ENCODE measurements around the gene ELOF1.

Gene ELOF1

DNA sequence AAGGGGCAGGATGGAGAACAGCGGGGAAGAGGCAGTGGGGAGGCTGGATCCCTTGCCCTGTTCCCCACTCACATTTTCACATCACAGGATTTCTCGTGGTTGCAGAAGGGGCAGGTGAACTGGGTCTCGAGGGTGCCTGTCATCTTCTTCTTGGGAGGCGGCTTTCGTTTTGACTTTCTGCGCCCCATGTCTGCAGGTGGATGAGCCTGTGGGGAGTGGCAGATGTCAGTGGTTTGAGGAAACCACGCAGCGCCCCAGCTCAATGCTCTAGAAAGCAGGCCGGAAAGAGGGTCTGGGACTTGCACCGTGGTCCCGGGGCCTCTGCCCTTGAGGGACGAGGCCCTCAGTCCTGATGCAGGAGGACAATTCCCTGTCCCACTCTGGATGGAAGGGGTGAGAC, 4.9 kb downstream of the ELOF1 start (continued):
- TF ChIP-seq SP3 (tag by site-specific recombination; IDR thresholded peaks at IDR 0.05), result no peak
- no peak for TF ChIP-seq ZNF791 (tag by site-specific recombination; IDR thresholded peaks at IDR 0.05)
- no peak for TF ChIP-seq ZNF23 (tag by site-specific recombination; IDR thresholded peaks at IDR 0.05; ENCODE audit: borderline replicate concordance)
- TF ChIP-seq ZNF76 (tag by site-specific recombination; IDR thresholded peaks at IDR 0.05; ENCODE audit: borderline replicate concordance, low read depth), result no peak
- TF ChIP-seq ZNF354C (tag by site-specific recombination; IDR thresholded peaks at IDR 0.05; ENCODE audit: borderline replicate concordance, low read depth), result no peak

DNA sequence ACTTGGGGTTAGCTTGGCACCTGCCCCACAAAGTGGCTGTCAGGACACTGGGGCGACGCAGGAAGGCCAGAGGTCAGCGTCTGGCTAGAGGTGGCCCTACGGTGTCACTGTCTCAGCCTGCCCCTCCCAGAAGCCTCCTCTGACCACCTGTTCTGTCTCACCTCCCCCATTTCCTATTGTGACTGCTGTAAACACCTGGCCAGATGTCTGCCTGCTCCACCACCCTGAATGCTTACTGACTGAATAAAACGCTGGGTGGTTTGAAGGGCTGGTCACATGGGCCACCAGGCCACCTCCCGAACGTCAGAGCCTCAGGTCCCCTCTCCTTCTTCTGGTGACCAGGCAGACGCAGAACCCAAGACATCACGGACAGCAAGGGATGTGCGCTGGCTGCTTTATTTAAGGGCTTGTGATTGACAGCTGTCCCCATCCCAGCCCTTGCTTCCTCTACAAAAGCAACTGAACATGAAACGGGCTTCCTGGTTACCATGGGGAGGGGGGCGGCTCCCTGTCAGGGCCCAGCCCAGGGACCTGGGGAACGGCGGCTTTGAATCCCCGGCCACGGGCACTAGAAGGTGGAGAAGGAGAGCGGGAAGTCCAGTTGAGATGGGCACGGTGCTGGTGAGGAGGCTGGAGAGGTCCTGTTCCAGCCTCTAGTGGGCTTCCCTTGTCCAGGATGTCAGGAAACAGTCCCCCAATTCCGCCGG, 6.2 kb downstream of the ELOF1 start:
- H3K4me1 ChIP-seq (ENCODE audit: control insufficient read depth, insufficient read depth, low read length), result no peaks in the 10 kb centered on the region
- TF ChIP-seq SP7 (tag by site-specific recombination; IDR thresholded peaks at IDR 0.05), result no peak
- TF ChIP-seq, protein P1, sequence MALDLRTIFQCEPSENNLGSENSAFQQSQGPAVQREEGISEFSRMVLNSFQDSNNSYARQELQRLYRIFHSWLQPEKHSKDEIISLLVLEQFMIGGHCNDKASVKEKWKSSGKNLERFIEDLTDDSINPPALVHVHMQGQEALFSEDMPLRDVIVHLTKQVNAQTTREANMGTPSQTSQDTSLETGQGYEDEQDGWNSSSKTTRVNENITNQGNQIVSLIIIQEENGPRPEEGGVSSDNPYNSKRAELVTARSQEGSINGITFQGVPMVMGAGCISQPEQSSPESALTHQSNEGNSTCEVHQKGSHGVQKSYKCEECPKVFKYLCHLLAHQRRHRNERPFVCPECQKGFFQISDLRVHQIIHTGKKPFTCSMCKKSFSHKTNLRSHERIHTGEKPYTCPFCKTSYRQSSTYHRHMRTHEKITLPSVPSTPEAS (tag by site-specific recombination; IDR thresholded peaks at IDR 0.05), result no peak
- TF ChIP-seq ZNF501 (tag by site-specific recombination; IDR thresholded peaks at IDR 0.05), result no peak
- TF ChIP-seq ZNF76 (tag by site-specific recombination; IDR thresholded peaks at IDR 0.05; ENCODE audit: borderline replicate concordance, low read depth), result no peak
- TF ChIP-seq SP2 (tag by site-specific recombination; IDR thresholded peaks at IDR 0.05), result peak; percentile 36
- no peak for TF ChIP-seq GFI1B (tag by site-specific recombination; IDR thresholded peaks at IDR 0.05)
- no peaks in the 10 kb centered on the region for H3K9me3 ChIP-seq (ENCODE audit: control insufficient read depth, insufficient read depth, low read depth, low read length)
- CTCF ChIA-PET, result interaction anchor here (0.6 kb wide), 1 partner anchor 470 kb away, joined by 3 read pairs; no protein-coding TSS in a partner anchor
- H3K27ac ChIP-seq (ENCODE audit: extremely low read depth, low read depth, low read length), result no peak overlapping the region
- H3K36me3 ChIP-seq (ENCODE audit: control insufficient read depth in 2 of 2, insufficient read depth in 1 of 2, low read length in 2 of 2), result peaks cover 0 to 46% of the 10 kb centered on the region in 2 experiments; a peak in 2 of 3 replicates
- POLR2A ChIA-PET, result interaction anchor here (1.3 kb wide), 1 partner anchor 17 kb away, joined by 5 read pairs; no protein-coding TSS in a partner anchor
- H3K4me3 ChIP-seq (ENCODE audit: low read depth, low read length), result no peak overlapping the region

- Histone ChIP-seq H3K4me1 (ENCODE audit: control insufficient read depth, insufficient read depth, low read length) (no peaks in the 10 kb centered on the region), H3K36me3 (ENCODE audit: control insufficient read depth in 2 of 2, insufficient read depth in 1 of 2, low read length in 2 of 2) (peaks cover 0 to 43% of the 10 kb centered on the region in 2 experiments; a peak in 2 of 3 replicates), H3K4me3 (ENCODE audit: low read depth, low read length) (no peak overlapping the region), H3K27ac (ENCODE audit: extremely low read depth, low read depth, low read length) (no peak overlapping the region), H3K9me3 (ENCODE audit: control insufficient read depth, insufficient read depth, low read depth, low read length) (no peaks in the 10 kb centered on the region)
- ChIA-PET POLR2A (interaction anchor here (1.3 to 1.4 kb wide), 2 partner anchors 16 to 22 kb away, joined by 3 to 5 read pairs; partner anchors contain the start of gene ECSIT), CTCF (interaction anchor here (0.6 to 1.5 kb wide), 4 partner anchors 9 to 926 kb away, joined by 3 to 5 read pairs (median 3); no protein-coding TSS in a partner anchor)
- TF ChIP-seq ZBTB17 (tag by site-specific recombination; IDR thresholded peaks at IDR 0.05), result 0 out of 2 replicates have a peak, but pooled peaks have one; percentile 21
- TF ChIP-seq HOXC10 (CRISPR knock-in tag; IDR thresholded peaks at IDR 0.05), result no peak
- TF ChIP-seq, protein P2, sequence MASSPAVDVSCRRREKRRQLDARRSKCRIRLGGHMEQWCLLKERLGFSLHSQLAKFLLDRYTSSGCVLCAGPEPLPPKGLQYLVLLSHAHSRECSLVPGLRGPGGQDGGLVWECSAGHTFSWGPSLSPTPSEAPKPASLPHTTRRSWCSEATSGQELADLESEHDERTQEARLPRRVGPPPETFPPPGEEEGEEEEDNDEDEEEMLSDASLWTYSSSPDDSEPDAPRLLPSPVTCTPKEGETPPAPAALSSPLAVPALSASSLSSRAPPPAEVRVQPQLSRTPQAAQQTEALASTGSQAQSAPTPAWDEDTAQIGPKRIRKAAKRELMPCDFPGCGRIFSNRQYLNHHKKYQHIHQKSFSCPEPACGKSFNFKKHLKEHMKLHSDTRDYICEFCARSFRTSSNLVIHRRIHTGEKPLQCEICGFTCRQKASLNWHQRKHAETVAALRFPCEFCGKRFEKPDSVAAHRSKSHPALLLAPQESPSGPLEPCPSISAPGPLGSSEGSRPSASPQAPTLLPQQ (tag by site-specific recombination; IDR thresholded peaks at IDR 0.05), result peak; percentile 96
- TF ChIP-seq CTCF (tag by site-specific recombination; IDR thresholded peaks at IDR 0.05), result peak; percentile 62
- TF ChIP-seq ZNF501 (tag by site-specific recombination; IDR thresholded peaks at IDR 0.05), result no peak
- no peak for TF ChIP-seq ZNF174 (tag by site-specific recombination; IDR thresholded peaks at IDR 0.05)
- TF ChIP-seq ZFP69B (tag by site-specific recombination; IDR thresholded peaks at IDR 0.05), result peak; percentile 97
- TF ChIP-seq SP7 (tag by site-specific recombination; IDR thresholded peaks at IDR 0.05), result no peak
- no peak for TF ChIP-seq SP2 (tag by site-specific recombination; IDR thresholded peaks at IDR 0.05)
- TF ChIP-seq ZNF654 (tag by site-specific recombination; IDR thresholded peaks at IDR 0.05; ENCODE audit: low read depth), result peak; percentile 38
- no peak for TF ChIP-seq KLF16 (tag by site-specific recombination; IDR thresholded peaks at IDR 0.05)
Observed at GRCh38 chr19:11551603-11552235, 7.3 kb downstream of the ELOF1 start.
